Endometrial microvascular endothelial cells (primary cell): ENCODE results near the gene ME1. TPM values are rescaled to one million over a fixed set of nuclear protein-coding genes. Genes with fewer than 3 reads are reported as not detected.
"Not testable (repeated sequence)": the region's sequence is repeated elsewhere in the genome, so short reads cannot be mapped to it uniquely, and the experiment has no call there.

Experiments used
- in situ Hi-C: cut with HindIII; loops from 2 replicates; pipeline ENCODE4 v1.10.0; 2017; ENCODE audit warnings: low sequenced_read_pairs, low pct_unique_long_range_greater_than_20kb; ENCODE audit errors: inconsistent ontology term
- total RNA-seq: library from RNA; depleted of rRNA; stranded (reverse); fragments of >200 nt; gene quantifications from one replicate; pipeline ENCODE4 v1.2.3, GENCODE V29; 2015; ENCODE audit errors: inconsistent ontology term

ME1 gene
- 22.7 TPM for total RNA-seq

DNA sequence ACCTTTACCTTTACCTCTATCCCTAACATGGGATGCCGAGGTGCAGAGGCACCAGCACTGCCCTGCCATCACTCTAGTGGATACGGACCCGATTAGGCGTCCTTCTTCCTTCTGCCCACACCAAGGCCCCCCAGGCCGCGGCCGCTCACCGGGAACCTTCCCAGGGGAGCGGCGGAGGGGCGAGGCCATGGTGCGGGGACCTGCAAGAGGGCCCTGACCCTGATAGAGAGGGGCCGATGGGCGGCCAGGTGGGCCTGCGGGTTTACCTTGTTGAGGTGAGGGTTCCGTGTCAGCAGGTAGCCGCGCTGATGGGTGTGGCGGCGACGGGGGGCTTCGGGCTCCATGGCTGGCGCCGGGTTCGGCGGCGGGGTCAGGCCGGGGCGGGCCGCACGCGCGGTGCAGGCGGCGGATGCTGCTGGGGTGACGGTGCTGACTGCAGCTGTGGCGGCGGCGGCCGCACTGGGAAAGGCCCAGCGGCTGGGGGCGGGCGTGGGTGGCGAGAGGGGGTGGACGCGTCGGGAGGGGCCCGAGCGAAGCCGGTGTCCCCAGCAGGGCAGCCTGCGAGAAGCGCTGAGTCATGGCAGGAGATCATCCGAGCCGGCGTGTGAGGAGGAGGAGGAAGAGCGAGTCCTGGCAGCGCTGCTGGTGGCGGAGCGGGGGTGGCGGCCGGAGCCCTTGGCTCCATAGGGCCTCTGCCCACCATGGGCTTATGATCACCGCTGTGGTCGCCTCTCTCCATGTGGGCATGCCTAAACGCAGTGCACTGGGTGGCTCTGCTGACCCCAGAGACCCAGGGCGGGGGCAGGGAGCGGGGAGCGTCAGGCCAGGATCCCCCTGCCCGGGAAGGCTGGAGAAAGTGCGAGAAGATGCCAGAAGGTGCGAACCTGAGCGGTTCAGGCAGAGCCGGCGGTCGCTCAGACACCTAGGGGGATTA, at the start of gene ME1:
Gene ME1, minus strand, starts transcription at position 441 of the 934 bp plus-strand sequence. Its CDS starts 97 bp downstream, at position 344.
- in situ Hi-C loops, result no loop called here

DNA sequence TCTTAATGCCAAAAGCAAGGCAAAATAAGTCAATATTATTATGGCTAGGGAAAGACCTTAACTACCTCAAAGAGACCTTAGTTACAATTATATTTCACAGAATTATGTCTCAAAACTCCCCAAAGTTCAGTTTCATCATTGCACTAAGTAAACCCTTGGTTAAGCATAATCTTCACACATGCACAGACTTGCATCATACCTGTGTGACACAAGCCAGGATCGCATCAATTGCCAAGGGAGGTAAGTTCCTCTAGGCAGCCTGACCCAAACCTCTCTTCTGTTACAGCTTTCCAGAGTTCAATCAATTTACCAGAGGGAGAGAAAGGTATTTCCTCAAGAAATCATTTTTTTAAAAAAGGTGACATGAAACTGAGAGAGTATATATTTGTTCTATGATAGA, 49.6 kb upstream of the ME1 start:
- in situ Hi-C loops, result no loop called here

DNA sequence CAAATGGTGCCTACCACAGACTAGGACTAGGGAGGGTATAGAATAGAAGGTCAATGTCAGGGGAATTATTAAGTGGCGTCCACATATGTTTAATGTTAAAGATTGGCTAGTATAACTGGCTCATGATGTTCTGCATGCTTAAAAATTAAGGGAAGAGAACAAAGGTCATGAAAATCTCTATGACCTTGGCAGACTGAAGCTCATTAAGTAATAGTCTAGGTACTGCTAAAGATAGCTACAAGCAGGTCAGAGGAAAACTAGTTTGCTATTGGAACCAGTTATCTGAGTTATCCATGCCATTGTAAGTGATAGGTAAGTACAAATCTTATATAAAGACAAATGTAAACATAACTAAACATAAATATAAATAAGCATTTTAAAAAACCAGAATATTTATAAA, 48.5 kb upstream of the ME1 start:
- in situ Hi-C loops, result no loop called here

DNA sequence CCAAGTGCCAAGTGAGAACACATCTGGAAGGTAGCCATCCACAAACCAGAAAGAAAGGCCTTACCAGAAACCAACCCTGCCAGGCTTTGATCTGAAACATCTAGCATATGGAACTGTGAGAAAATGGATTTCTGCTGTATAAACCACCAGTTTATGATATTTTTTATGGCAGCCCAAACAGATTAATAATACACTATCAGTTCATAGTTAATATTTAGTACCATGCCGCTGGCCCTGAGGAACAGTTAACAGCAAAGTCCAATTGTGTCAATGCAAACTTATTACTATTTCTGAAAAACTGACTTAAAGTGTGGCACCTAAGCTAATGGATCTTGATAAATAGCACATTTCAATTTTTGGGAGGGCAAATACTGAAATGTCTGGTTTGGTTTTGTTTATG, 46.1 kb upstream of the ME1 start:
- in situ Hi-C loops, result no loop called here

DNA sequence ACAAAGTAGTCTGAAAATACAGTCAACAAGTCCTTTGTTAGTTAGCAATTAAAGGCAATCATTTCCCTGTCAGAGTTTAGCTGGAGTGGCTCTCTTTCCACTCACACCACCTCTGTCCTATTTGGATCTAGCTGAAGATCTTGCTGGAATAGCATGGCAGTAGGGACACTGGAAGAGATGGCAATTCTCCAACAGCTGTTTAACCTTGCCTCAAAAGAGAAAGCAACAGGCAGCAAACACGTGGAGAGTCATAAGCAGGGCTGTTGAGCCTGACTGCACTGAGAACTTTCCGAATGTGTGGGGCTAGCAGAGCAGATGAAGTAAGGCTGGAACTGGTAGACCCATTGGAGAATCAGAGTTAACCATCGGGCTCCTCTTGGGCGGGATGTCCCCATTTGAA, 43.5 kb upstream of the ME1 start:
- in situ Hi-C loops, result no loop called here

DNA sequence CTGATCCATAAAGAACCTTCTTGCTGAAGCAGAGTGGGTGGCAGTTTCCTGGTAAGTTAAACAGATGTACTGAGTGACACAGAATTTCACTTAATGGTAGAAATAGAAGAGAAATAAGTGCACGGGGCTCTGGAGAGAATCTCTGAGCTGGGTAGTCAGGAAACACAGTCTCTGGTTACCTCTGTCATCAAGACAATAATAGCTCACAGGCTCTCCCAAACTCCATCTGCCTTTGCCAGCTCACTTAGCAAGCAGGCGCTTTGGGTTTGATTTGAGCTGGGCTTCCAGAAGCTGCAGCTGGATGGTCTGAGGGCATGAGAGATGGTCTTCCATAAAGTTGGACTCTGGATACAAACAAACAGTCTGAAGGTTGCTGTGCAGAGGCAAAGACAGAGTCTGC, 41.9 kb upstream of the ME1 start:
- in situ Hi-C loops, result no loop called here

DNA sequence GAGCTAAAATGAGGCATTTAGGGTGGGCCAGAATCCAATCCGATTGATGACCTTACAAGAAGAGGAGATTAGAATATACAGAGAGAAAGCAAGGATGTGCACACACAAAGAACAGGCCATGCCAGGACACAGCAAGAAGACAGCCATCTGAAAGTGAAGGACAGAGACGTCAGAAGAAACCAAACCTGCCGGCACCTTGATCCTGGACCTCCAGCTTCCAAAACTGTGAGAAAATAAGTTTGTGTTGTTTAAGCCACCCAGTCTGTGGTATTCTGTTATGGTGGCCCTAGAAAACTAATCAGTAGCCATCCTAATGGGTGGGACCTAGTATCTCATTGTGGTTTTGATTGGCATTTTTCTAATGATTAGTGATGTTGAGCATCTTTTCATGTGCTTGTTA, 39.7 kb upstream of the ME1 start:
- in situ Hi-C loops, result no loop called here

DNA sequence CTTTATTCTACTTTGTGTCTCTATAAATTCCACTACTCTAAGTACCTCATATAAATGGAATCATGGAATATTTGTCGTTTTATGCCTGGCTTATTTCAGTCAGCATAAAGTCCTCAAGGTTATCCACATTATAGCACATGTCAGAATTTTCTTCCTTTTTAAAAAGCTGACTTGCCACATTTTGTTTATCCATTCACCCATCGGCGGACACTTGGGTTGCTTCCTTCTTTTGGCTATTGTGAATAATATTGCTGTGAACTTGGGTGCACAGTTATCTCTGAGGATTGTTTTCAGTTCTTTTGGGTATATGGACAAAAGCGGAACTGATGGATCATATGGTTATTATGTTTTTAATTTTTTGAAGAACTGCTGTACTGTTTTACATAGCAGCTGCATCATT, 39.1 kb upstream of the ME1 start:
- in situ Hi-C loops, result no loop called here

DNA sequence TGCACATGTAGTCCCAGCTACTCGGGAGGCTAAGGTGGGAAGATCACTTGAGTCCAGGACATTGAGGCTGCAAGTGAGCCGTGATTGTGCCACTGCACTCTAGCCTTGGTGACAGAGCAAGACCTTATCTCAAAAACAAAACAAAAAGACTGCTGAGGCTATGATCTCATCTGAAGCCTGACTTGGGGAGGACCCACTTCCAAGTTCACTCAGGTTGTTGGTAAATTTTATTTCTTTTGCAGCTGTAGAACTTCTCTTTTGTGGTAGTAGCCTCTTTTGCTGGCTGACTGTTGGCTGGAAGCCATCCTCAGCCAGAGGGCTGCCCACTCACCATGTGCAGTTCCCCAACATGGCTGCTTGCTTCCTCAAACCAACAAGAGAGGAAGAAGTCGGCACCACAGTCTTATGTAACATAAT, 36.8 kb upstream of the ME1 start:
- in situ Hi-C loops, result no loop called here

DNA sequence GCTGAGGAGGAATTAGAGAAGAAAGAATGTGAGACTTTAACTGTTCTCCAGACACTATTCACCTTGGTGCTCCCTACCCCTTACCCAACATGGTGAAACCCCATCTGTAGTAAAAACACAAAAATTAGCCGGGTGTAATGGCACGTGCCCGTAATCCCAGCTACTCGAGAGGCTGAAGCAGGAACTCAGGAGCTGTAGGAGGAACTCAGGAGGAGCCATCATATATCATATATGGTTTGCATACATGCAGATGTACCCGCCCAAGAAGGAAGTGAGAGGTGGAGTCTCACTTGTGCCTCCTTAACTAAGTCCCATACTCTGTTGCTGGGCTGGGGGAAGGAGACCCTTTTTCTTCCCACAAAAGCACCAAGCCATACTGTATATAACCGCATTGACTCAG, 35.5 kb upstream of the ME1 start:
- in situ Hi-C loops, result no loop called here

DNA sequence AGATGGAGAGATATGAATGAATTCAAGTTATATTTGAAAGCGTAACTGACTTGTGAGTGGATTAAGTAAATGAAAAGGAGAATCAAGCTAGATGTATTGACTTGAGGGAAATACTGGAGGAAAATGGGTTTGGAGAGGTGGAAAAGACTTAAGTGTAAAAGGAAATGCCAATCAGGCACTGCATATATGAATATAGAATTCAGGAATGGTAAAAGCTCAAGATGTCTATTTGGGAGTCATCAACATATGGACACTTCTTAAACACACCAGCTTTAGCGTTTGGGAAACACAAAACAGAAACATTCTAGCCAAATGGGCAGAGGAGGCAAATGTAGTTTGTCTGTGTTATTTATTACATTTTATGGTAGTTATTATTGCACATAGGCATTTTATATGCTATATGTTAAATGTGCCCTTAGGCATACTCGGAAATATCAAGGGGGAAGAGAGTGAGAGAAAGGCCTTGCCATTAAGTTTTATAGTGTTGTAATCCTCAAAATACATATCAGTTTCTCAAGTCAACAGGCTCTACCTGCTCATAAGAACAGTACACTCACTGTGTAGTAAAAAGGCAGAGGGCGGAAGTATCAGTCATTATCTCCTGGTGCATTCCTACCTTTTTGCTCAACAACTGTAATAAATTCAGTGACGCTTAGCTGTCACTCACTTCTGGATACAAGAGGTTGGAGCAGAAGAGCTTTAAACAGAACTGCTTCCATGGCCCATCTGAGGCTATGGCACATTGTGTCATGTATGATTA, 33.7 kb upstream of the ME1 start:
- in situ Hi-C loops, result no loop called here

DNA sequence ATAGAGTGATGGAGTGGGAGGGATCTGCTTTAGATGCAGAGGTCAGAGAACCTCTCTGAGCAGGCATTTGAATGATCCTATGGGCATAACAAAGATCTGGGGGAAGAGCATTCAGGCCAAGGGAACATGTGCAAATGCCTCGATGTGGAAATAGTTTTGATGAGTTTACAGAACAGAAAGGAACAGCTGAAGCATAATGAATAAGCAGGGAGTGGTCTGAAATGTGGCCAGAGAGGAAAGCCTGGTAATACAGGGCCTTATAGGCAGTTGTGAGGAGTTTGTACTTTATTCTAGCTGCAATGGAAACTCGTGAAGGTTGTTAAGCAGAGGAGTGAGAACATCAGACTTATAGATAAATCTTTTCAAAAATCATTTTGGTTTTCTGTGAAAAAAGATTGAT, 33.0 kb upstream of the ME1 start:
- in situ Hi-C loops, result no loop called here

DNA sequence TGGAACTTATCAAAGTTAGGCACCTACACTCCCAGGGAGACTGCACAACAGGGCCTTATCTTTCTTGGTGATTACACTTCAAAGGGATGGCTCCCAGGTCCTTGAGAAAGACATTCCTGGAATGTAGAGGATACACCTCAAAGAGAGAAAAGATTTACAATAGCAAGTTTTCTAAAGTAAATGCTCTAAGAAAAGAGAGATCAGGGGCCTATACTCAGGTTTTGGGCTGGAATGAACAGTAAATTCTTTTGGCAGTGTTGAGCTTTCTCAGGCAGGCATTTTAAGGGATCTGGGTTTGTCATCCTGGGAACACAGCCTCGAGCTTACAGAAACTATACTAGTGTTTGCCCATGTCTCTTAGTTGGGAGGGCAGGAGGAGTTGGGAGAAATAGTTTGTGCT, 31.7 kb upstream of the ME1 start:
- in situ Hi-C loops, result no loop called here

DNA sequence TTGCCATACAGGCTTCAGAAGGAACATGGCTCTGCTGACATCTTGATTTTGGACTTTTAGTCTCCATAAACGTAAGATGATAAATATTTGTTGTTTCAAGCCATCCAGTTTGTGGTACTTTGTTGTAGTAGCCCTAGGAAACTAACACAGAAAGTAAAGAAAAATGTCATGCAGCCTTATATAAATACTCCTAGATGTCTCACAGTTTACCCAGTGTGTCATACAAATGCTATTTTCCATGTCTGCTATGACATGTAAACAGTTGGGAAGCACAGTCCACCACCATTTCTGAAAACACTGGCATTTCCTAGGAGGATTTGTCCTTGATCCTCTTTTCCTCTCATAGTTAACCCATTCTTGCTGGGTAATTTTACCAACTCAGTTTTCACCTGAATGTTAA, 30.6 kb upstream of the ME1 start:
- in situ Hi-C loops, result no loop called here

DNA sequence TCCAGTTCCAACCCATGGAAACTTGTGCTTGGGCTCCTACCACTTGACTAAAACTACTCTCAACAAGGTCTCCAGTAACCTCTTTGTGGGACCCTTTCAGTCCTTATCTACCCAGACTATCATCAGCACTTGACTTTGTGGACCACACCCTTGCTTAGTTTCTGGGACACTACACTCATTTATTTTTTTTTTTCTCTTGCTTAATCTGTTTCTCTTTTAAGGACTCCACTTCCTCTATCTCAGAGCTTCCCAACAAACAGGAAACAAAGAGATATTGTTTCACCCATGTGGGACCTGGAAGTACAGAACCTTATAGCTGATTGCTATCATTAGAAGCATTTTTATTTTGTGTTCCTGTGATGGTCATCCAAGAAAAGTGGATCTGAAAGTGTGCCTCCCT, 28.8 kb upstream of the ME1 start:
- in situ Hi-C loops, result no loop called here

DNA sequence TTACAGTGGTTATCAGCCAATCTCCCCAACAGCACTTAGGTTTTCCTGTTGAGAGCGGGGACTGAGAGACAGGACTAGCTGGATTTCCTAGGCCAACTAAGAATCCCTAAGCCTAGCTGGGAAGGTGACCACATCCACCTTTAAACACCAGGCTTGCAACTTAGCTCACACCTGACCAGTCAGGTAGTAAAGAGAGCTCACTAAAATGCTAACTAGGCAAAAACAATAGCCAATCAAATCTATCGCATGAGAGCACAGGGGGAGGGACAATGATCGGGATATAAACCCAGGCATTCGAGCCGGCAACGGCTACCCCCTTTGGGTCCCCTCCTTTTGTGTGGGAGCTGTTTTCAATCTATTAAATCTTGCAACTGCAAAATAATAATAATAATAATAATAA, 19.2 kb upstream of the ME1 start:
- in situ Hi-C loops, result not testable (repeated sequence)

DNA sequence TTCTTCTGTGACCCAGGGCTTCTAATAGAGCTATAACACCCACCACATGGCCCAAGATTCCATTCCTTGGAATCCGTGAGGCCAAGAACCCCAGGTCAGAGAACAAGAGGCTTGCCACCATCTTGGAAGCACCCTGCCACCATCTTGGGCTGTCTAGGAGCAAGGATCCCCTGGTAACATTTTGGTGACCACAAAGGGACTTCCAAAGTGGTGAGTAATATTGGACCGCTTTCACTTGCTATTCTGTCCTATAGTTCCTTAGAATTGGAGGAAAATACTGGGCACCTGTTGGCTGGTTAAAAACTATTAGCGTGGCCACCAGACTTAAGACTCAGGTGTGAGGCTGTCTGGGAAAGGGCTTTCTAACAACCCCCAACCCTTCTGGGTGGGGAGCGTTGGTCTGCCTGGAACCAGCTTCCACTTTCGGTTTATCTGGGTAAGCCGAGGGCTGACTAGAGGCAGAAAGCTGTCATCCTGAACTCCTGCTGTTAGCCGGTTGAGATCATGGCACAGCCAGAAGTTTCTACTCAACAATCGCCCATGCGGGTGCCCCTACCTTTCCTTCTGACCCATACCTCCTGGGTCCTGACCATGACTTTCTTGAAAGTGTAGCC, 13.3 kb upstream of the ME1 start:
- in situ Hi-C loops, result not testable (repeated sequence)

DNA sequence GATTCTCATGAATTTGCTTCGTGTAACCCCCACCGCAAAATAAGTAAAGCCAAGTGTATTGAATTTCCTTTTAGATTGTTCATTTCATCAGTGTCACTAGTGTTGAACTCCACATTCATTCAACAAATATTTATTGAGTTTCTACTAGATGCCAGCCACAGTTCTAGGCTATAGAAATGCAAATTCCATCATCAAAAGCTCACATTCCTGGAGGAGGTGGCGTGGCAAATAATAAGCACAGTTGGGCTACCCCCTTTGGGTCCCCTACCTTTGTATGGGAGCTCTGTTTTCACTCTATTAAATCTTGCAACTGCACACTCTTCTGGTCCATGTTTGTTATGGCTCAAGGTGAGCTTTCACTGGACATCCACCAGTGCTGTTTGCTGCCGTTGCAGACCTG, 12.7 kb upstream of the ME1 start:
- in situ Hi-C loops, result no loop called here

DNA sequence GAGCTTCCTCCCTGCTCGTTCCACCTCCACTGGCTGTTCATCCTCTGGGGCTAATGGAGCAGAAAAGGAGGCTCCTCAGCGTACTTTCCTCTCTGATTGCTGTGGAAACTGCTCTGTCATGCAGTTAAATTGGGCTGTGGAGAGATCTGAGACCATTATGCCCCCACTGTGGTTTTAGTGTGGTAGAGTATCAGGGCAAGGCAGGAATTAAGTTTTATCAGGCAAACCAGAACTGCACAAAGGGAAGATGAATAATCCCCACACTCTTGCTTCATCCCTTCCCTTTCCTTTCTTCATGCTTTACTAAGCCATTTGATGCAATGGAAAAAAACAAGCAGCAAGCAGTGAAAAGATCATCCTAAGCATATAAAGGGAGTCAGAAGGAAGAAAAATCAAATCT, 11.9 kb upstream of the ME1 start:
- in situ Hi-C loops, result no loop called here

DNA sequence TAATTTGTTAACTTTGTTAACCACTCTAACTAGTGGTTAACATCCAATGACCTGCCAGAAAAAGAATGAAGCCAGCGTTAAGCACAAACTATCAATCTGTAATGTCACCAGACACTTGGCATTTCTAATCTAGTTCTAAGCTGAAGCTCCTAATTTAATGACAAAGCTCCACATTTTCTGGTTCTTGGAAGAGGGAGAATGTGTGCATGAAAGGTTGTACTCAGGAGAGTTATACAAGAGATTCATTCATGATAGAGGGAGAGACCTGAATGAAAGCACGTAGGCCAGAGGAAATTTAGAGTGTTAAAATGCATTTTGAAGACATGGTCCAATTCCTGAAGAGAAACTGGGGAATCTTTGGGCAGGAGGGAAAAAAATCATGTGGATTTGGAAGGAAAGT, 8.3 kb upstream of the ME1 start:
- in situ Hi-C loops, result no loop called here
